Testis (tissue), 3 donors: ENCODE measurements around the gene SNPH. TPM values are rescaled to one million over a fixed set of nuclear protein-coding genes. Genes with fewer than 3 reads are reported as not detected.

ENCODE experiments used
- DNase-seq: peaks from one replicate; pipeline ENCODE4 v3.0.0-alpha.2; 2019
- H3K27ac ChIP-seq, 2 donors: fragments of 200-600 bp; sonication (generic); one replicate each; pipeline ENCODE4 v1.5.1; 2019
- H3K27me3 ChIP-seq: fragments of 200-600 bp; sonication (generic); one replicate; pipeline ENCODE4 v1.5.1; 2019
- H3K36me3 ChIP-seq: fragments of 200-600 bp; sonication (generic); one replicate; pipeline ENCODE4 v1.5.1; 2017; ENCODE audit warnings: low read depth; ENCODE audit errors: missing control alignments
- H3K4me1 ChIP-seq: fragments of 200-600 bp; sonication (generic); one replicate; pipeline ENCODE4 v1.5.1; 2019
- H3K4me3 ChIP-seq, 2 donors: fragments of 200-600 bp; sonication (generic); one replicate each; pipeline ENCODE4 v1.5.1; 2017 to 2019
- H3K9me3 ChIP-seq: fragments of 200-600 bp; sonication (generic); one replicate; pipeline ENCODE4 v1.5.1; 2017
- CTCF ChIP-seq, 3 experiments: fragments of 450-650 bp in 2 of 3; fragments of 200-600 bp in 1 of 3; sonication (generic) in 1 of 3; IDR thresholded peaks; one replicate each; pipeline ENCODE4 v1.5.1; 2016 to 2019; ENCODE audit warnings: antibody characterized with exemption in 3 of 3, mild to moderate bottlenecking in 2 of 3, moderate library complexity in 1 of 3
- POLR2A ChIP-seq: fragments of 450-650 bp; IDR thresholded peaks from one replicate; pipeline ENCODE4 v1.6.1; 2017; ENCODE audit warnings: antibody characterized with exemption, mild to moderate bottlenecking, moderate library complexity
- WGBS, 2 donors: methylation state at CpG; one replicate each; pipeline ENCODE4 v1.1.5; 2018; 5-methylcytosine and 5-hydroxymethylcytosine counted together
- intact Hi-C: fragments of 100-400 bp; cut with DNase I; formaldehyde crosslinking; loops from one replicate; pipeline ENCODE4 v1.15.1; 2023; ENCODE audit warnings: low total_unique reads
- polyA plus RNA-seq: library from polyadenylated mRNA; stranded (reverse); fragments of 350-450 nt; fragmentation: Illumina TruSeq; extraction: RNeasy Lipid Tissue Mini Kit (QIAGEN cat#74804); gene quantifications from one replicate; pipeline ENCODE4 v1.2.3, GENCODE V29; 2014; ENCODE audit warnings: low read depth, low replicate concordance; ENCODE audit not compliant: insufficient read depth
- total RNA-seq, 2 donors: library from RNA; depleted of rRNA; stranded (reverse); fragments of >200 nt; gene quantifications; one replicate each; pipeline ENCODE4 v1.2.3, GENCODE V29; 2016

Gene SNPH
- total and polyA plus RNA-seq, 3 donors from 2014 or later, result 4.2 to 10.4 (median 9.0) TPM

GRCh38 chr20:1328680-1329330, 62.7 kb downstream of the SNPH start, which contains the start of gene SDCBP2:
Gene SDCBP2 (minus strand): TSS chr20:1329139. CDS start chr20:1320416, 8,723 bp downstream.
- intact Hi-C loops, result loop anchor here (5.0 kb wide), 1 partner anchor 63 kb away; the partner anchor contains the start of gene FKBP1A

GRCh38 chr20:1330075-1330830, 64.2 kb downstream of the SNPH start:
- H3K27ac ChIP-seq, result peak overlapping the region; percentile 21 to 99
- no peaks in the 10 kb centered on the region for H3K27me3 ChIP-seq
- WGBS, 2 donors, result 52 to 69% methylated on average over 6 of the region's 6 CpGs
- no peaks in the 10 kb centered on the region for H3K36me3 ChIP-seq
- no peak overlapping the region for H3K4me3 ChIP-seq
- TF ChIP-seq POLR2A, result no peak
- TF ChIP-seq CTCF (IDR thresholded peaks at IDR 0.05), result no peak
- peak; percentile 58 for DNase-seq
- H3K4me1 ChIP-seq, result peaks cover 41% of the 10 kb centered on the region
- H3K9me3 ChIP-seq, result no peaks in the 10 kb centered on the region
- intact Hi-C loops, result no loop called here

More at GRCh38 chr20:1328680-1329330, 62.7 kb downstream of the SNPH start, which contains the start of gene SDCBP2:
- Histone ChIP-seq H3K36me3 (no peaks in the 10 kb centered on the region), H3K27ac (peak within 1 kb of the TSS; percentile 99 to 100), H3K27me3 (no peaks in the 10 kb centered on the region), H3K4me3 (no peak within 1 kb of the TSS), H3K9me3 (no peaks in the 10 kb centered on the region), H3K4me1 (peaks cover 48% of the 10 kb centered on the region)
- TF ChIP-seq POLR2A, result no peak
- TF ChIP-seq CTCF (IDR thresholded peaks at IDR 0.05), result no peak
- 81 to 83% methylated on average over 8 of the region's 8 CpGs for WGBS, 2 donors
- peak; percentile 12 for DNase-seq

- TF ChIP-seq CTCF (IDR thresholded peaks at IDR 0.05), result no peak
- no peak for TF ChIP-seq POLR2A
- intact Hi-C loops, result no loop called here
- WGBS, 2 donors, result 86 to 91% methylated on average over 2 of the region's 2 CpGs
- peaks cover 37% of the 10 kb centered on the region for H3K4me1 ChIP-seq
- peak; percentile 7 for DNase-seq
- no peaks in the 10 kb centered on the region for H3K9me3 ChIP-seq
- H3K36me3 ChIP-seq, result no peaks in the 10 kb centered on the region
- H3K4me3 ChIP-seq, result no peak overlapping the region
- H3K27me3 ChIP-seq, result no peaks in the 10 kb centered on the region
- H3K27ac ChIP-seq, result peak overlapping the region; percentile 21 to 99
Observed at GRCh38 chr20:1331101-1331500, 65.0 kb downstream of the SNPH start.

GRCh38 chr20:1331801-1332453, 65.8 kb downstream of the SNPH start:
- 94 to 97% methylated on average over 6 of the region's 6 CpGs for WGBS, 2 donors
- Histone ChIP-seq H3K9me3 (no peaks in the 10 kb centered on the region), H3K36me3 (no peaks in the 10 kb centered on the region), H3K27me3 (no peaks in the 10 kb centered on the region), H3K4me1 (peaks cover 30% of the 10 kb centered on the region), H3K27ac (no peak overlapping the region), H3K4me3 (no peak overlapping the region)
- intact Hi-C loops, result no loop called here
- peak; percentile 7 for DNase-seq
- TF ChIP-seq CTCF (IDR thresholded peaks at IDR 0.05) (no peak), POLR2A (no peak)
